Hepatic stellate cell (primary cell): ENCODE results near the gene TGM6.
"Not testable (repeated sequence)": the region's sequence is repeated elsewhere in the genome, so short reads cannot be mapped to it uniquely, and the experiment has no call there.

Experiments
- DNase-seq: peaks from one replicate; pipeline ENCODE4 v3.0.0; 2011; ENCODE audit warnings: low spot score

Gene TGM6

DNA sequence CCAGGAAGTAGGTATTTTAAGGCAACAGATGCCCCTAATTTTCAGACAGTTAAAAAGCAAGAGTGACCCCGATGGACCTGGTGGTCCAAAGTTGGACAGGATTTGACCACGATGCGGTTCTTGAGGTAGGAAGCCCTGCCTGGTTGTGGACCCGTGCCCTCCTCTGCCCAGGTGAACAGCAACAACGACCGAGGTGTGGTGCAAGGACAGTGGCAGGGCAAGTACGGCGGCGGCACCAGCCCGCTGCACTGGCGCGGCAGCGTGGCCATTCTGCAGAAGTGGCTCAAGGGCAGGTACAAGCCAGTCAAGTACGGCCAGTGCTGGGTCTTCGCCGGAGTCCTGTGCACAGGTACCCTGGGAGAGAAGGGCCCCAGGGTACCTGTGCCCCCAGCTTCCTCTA, 18.7 kb downstream of the TGM6 start:
- DNase-seq: no peak

GRCh38 chr20:2400290-2400689, 19.6 kb downstream of the TGM6 start:
- no peak for DNase-seq

DNA sequence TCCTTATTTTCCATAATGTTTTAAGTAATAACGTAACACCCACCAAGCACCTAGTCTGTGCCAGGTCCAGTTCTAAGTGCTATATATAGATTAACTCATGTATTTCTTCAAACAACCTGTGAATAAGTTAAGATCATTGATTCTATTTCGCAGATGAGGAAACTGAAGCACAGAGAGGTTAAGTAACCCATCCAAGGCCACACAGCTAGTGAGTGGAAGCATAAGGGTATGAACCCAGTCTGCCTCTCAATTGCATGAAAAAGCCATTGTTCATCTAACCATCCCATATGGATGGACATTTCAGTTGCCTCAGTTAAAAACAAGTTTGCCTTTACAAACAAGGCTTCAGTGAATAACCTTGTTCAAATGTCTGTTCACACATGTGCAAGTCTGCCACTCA, 20.8 kb downstream of the TGM6 start:
- DNase-seq: no peak

- peak; percentile 53 for DNase-seq
Measured at GRCh38 chr20:2402271-2402980, 21.7 kb downstream of the TGM6 start.

GRCh38 chr20:2403291-2404052, 22.8 kb downstream of the TGM6 start:
- no peak for DNase-seq

DNA sequence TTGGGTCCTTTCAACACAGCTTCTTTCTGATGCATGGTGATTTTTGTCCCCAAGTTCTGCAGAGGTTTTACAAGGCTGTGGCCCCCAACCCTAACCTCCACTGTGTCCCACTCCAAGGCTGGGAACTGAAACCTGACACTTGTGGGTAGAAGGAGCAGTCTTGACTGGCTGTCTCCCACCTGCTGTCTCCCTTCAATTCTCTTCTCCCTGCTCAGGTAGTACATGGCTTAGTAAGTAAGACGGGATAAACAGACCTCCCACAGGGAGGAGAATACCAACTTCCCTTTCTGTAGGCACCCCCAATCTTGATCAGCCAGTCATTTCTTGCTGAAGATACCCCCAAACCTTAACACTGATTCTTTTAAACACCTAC, 25.0 kb downstream of the TGM6 start:
- DNase-seq: no peak

- DNase-seq: not testable (repeated sequence)
Measured at GRCh38 chr20:2407355-2407754, 26.7 kb downstream of the TGM6 start.

DNA sequence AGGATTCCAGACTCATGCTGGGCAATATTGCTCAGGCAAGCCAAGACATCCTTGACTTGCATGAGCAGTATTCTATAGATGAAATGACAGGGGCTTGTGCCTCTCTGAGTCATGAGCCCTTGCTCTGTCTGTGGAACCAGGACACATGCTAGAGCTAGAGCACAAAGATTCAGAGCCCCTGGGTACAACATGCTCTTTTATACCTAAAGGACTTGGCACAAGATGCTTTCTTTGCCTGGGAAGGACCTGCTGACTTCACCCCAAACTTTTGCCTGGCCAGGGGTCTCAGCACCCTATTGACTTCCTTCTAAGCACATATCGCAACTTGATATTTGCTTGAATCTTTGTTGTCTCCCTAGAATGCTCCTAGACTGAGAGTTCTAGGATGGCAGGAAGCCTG, 27.4 kb downstream of the TGM6 start:
- no peak for DNase-seq

DNA sequence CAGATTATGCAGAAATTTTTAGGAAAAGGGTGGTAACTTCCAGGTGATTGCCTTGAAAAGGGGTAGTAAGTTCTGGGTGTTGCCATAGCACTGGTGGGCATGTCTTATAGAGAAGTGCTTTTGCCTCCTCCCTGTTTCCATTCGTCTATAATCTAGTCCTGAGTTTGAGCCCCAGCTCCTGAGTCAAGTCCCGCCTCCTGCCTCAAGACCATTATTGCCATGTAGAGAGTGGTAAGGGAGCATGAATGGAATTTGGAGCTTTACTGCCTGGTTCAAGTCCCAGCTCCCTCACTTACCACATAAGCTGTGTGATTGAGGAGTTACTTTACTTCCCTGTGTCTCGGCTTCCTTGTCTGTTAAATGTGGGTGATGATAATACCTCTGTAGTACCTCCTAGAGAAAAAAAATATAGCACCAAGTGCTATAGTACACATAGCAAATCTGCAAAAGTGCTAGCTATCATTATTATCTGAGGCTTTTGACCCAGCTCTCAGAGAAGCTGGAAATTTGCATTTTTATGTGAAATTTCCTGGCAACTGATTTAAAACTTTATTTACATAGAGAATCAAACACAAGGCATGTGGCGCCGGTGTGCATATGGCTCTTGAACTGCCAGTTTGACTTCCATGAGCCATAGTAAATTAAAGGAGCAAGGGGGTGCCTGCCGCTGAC, 36.0 kb downstream of the TGM6 start:
- DNase-seq: no peak

DNA sequence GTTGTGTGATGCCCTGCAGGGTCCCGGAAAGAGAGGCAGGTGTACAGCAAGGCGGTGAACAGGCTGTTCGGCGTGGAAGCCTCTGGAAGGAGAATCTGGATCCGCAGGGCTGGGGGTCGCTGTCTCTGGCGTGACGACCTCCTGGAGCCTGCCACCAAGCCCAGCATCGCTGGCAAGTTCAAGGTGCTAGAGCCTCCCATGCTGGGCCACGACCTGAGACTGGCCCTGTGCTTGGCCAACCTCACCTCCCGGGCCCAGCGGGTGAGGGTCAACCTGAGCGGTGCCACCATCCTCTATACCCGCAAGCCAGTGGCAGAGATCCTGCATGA, 36.5 kb downstream of the TGM6 start:
- DNase-seq: no peak

GRCh38 chr20:2418388-2418787, 37.7 kb downstream of the TGM6 start:
- no peak for DNase-seq

DNA sequence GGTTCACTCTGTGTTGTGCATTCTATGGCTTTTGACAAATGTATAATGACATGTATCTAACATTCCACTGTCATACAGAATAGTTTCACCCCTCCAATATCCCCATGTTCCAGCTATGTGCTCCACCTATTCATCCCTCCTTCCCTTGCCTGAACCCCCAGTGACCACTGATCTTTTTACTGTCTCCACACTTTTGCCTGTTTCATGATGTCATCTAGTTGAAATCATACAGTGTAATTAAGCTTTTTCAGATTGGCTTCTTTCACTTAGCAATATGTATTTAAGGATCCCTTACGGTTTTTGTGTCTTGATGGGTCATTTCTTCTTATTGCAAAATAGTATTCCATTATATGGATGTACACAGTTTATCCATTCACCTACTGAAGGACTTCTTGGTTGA, 39.8 kb downstream of the TGM6 start:
- no peak for DNase-seq

- DNase-seq: no peak
Measured at GRCh38 chr20:2421247-2421646, 40.5 kb downstream of the TGM6 start.

DNA sequence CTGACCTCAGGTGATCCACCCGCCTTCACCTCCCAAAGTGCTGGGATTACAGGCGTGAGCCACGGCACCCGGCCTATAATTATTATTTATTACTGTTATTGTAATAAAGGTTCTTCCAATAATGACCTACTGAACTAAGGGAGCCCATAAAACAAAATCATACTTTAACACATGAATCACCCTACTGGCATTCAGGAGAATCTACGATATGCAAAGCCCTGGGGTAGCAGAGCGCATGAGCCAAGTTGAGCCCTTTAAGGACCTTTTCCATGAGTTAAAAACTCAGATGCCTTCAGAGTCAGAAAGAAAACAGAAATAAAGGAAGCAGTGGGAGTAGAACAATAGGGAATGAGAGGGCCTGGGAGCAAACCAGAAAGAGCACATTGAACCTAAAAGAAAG, 48.4 kb downstream of the TGM6 start:
- DNase-seq: no peak

- no peak for DNase-seq
Measured at GRCh38 chr20:2430538-2430937, 49.8 kb downstream of the TGM6 start.

DNA sequence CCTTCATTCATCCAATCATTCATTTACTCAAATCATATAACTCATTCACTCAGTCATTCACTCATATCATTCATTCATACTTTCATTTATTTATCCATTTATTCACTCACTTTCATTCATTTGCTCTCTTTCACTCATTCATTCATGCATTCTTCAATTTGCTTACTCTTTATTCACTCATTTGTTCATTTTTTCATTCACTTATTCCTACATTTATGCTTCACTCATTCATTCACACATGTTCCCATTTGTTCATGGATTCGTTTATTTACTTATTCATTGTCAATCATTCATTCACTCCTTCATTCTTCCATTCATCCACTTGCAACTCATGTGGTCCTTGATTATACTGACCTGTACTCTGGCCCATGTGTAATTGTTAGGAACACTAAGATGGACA, 50.5 kb downstream of the TGM6 start:
- no peak for DNase-seq

- no peak for DNase-seq
Measured at GRCh38 chr20:2446845-2447244, 66.1 kb downstream of the TGM6 start.

DNA sequence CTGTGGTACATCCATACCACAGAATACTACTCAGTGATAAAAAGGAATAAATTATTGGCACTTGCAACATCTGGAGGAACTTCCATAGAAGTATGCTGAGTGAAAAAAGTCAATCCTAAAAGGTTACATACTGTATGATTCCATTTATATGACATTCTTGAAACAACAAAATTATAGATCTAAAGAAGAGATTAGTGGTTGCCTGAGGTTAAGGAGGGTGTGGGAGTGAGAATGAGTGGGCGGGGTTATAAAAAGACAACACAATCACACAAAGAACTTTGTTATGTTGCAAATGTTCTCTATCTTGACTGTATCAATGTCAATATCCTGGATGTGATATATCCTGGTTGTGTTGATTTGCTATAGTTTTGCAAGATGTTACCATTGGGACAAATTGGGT, 68.7 kb downstream of the TGM6 start:
- no peak for DNase-seq

DNA sequence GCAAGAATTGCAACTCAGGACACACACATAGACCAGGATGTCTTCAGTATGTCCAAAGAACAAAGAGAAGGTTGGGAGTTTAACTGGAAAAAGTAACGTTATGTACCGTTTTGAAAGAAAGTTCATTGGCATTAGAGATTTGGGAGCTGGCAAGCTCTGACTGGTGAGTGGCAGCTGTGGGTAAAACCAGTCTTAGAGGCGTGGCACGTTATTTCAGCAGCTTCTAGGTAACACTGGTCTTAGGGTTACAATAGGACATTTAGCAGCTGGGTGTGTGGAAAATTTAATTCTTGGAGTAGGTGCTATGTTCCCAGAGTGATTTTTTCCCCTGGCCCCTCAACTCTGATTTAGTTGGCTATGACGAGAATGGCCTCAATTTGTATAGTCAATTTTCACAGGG, 70.7 kb downstream of the TGM6 start:
- DNase-seq: no peak

- peak; percentile 57 for DNase-seq
Measured at GRCh38 chr20:2451939-2452732, 71.4 kb downstream of the TGM6 start.

- DNase-seq: no peak
Measured at GRCh38 chr20:2453792-2454191, 73.1 kb downstream of the TGM6 start.

DNA sequence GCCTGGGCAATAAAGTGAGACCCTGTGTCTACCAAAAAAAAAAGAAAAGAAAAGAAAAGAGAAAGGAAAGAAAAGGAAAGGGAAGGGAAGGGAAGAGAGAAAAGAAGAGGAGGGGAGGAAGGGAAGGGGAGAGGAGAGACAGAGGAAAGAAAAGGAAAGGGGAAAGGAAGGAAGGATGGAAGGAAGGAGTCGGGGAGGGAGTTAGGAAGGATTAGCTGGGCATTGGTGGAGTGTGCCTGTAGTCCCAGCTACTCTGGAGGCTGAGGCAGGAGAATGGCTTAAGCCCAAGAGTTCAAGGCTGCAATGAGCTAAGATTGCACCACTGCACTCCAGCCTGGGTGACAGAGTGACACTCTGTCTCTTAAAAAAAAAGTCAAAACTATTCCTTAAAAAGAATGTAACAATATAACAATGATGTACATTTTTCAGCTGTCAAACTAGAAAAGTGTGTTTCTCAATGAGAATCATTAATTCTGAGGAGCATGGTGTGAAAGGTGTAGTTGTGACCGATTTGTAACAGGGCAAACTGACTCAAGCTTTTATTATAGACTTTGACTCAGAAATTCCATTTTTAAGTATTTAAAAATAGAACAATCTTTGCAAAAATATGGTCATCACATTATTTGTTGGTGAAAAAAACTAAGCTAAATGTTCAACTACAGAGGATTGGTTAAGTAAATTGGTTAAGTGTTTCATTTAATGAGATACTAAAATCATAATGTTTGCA, 75.2 kb downstream of the TGM6 start:
- DNase-seq: peak; percentile 6
